ENCODE results near the gene ZNF524. TPM values are rescaled to one million over a fixed set of nuclear protein-coding genes. Genes with fewer than 3 reads are reported as not detected.
"Not testable (repeated sequence)": the region's sequence is repeated elsewhere in the genome, so short reads cannot be mapped to it uniquely, and the experiment has no call there.

Gene ZNF524, protein sequence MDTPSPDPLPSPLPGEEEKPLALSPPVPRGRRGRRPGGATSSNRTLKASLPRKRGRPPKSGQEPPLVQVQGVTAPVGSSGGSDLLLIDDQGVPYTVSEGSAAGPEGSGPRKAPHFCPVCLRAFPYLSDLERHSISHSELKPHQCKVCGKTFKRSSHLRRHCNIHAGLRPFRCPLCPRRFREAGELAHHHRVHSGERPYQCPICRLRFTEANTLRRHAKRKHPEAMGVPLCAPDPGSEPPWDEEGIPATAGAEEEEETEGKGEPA
- 10 to 100 TPM; 25.2 to 26.6 TPM for total RNA-seq

- no peaks in the 10 kb centered on the region for H3K9me3 Mint-ChIP-seq
- peak within 1 kb of the TSS; percentile 99 for H3K4me3 Mint-ChIP-seq
- POLR2A ChIA-PET = interaction anchor here (0.6 to 3.4 kb wide), 21 partner anchors 13 to 1151 kb away, joined by 3 to 49 read pairs (median 4); partner anchors contain the start of genes HSPBP1, ISOC2, LENG8 and TMEM238
- ATAC-seq (ENCODE audit: low read depth) (peak; percentile 65), DNase-seq (peak; percentile 91)
- H3K36me3 Mint-ChIP-seq = peaks cover 27% of the 10 kb centered on the region
- H3K27ac Mint-ChIP-seq = peak within 1 kb of the TSS; percentile 99
- H3K27me3 Mint-ChIP-seq = no peaks in the 10 kb centered on the region
- peaks cover 27% of the 10 kb centered on the region for H3K4me1 Mint-ChIP-seq
Observed at GRCh38 chr19:55599842-55600661, at the start of gene ZNF524. ZNF524 (plus strand) TSS chr19:55600288; CDS start chr19:55602113, 1,825 bp downstream.

DNA sequence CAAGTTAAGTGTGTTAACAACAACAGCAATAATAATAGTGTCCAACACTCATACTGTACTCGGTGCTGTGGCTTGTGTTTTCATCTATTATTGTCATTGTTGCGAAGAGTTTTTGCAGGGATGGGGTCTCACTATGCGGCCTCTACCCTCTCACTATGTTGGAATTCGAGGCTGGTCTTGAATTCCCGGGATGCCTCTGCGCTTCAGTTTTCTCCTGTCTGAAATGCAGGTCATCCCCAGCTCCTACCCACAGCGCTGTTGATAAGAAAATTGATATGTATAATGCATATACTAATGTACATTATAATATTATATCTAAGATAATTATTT is 49.8 kb upstream of the ZNF524 start:
- Mint-ChIP-seq H3K27me3 (peaks cover 17% of the 10 kb centered on the region), H3K36me3 (no peaks in the 10 kb centered on the region), H3K4me1 (peaks cover 4% of the 10 kb centered on the region), H3K27ac (no peak overlapping the region), H3K9me3 (no peaks in the 10 kb centered on the region), H3K4me3 (no peak overlapping the region)
- POLR2A ChIA-PET = interaction anchor here (0.5 kb wide), 1 partner anchor 81 kb away, joined by 5 read pairs; no protein-coding TSS in a partner anchor
- DNase-seq (no peak), ATAC-seq (ENCODE audit: low read depth) (no peak)

DNA sequence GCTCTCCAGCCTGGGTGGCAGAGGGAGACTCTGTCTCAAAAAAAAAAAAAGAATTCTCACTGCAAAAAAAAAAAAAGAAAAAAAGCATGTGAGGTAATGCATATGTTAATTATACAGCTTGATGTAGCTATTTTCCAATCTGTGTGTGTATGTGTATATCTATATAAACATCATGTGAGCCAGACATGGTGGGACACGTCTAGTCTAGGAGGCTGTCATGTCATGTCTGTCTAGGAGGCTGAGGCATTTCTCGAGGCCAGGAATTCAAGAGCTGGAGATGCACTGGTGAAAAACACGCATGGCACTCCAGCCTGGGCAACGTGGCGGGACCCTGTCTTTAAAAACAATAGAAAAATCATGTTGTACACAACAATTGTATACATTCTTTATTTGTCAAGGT is 47.9 kb upstream of the ZNF524 start:
- H3K4me3 Mint-ChIP-seq = no peak overlapping the region
- no peak overlapping the region for H3K27ac Mint-ChIP-seq
- POLR2A ChIA-PET = no interaction called here
- H3K27me3 Mint-ChIP-seq = peaks cover 17% of the 10 kb centered on the region
- no peaks in the 10 kb centered on the region for H3K36me3 Mint-ChIP-seq
- DNase-seq (no peak), ATAC-seq (ENCODE audit: low read depth) (no peak)
- peaks cover 4% of the 10 kb centered on the region for H3K4me1 Mint-ChIP-seq
- H3K9me3 Mint-ChIP-seq = no peaks in the 10 kb centered on the region

DNA sequence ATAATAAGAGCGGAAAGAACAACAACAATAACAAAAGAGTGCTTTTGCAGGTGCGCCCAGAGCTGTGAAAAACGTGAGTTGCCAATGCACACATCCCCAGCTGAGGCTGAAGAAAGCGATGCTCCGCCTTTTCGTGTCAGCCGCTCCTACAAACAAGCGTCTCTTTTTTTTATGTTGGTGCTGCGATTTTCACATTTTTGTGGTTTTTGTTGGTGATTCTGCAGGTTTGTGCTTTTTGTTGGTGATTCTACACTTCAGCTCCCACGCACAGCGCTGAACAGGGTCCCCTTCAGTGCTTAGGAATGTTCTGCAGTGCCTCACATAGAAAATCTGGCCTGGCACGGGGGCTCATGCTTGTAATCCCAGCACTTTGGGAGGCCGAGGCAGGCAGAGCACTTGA is 47.5 kb upstream of the ZNF524 start:
- H3K9me3 Mint-ChIP-seq = no peaks in the 10 kb centered on the region
- H3K27me3 Mint-ChIP-seq = peaks cover 13% of the 10 kb centered on the region
- no peak overlapping the region for H3K27ac Mint-ChIP-seq
- POLR2A ChIA-PET = no interaction called here
- H3K4me1 Mint-ChIP-seq = peaks cover 4% of the 10 kb centered on the region
- no peak overlapping the region for H3K4me3 Mint-ChIP-seq
- H3K36me3 Mint-ChIP-seq = no peaks in the 10 kb centered on the region
- DNase-seq (no peak), ATAC-seq (ENCODE audit: low read depth) (no peak)

DNA sequence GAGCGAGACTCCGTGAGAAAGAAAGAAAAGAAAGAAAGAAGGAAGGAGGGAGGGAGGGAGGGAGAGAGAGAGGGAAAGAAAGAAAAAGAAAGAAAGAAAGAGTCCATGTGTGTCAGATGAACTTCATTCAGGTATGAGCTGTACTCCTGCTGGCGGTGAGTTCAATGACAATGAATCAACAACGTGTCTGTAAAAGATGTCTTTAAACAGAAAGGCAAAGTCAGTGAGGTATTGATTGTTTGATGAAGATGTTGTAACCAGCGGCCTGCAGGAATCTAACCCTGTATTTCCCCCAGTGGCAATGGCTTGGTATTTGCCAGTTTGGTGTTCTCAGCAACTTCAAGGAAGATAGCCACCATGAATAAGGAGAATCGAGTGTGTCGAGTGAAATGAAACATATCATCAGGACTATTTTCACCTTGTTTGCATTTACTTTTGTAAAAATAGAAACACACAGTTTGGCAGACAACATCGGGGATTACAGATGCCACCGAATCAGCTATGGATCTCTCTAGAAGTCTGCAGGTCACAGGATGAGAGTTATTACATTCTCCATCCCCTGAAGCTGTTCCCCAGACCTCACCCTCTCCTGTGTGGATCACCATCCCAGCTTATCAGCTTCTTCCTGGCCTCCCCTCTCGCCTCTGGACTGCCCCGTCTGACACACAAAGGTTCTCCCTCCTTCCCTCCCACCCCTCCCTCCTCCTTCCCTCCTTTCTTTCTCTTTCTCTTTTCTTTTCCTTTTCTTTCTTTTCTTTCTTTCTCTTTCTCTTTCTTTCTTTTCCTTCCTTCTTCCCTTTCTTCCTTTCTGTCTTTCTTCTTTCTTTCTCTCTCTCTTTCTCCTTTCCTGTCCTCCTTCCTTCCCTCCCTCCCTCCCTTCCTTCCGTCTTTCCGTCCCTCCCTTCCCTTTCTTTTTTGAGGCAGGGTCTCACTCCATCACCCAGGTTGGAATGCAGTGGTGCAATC is 46.6 kb upstream of the ZNF524 start:
- ATAC-seq (ENCODE audit: low read depth) (no peak), DNase-seq (no peak)
- peaks cover 6% of the 10 kb centered on the region for H3K27me3 Mint-ChIP-seq
- no peak overlapping the region for H3K4me3 Mint-ChIP-seq
- no peaks in the 10 kb centered on the region for H3K9me3 Mint-ChIP-seq
- no peak overlapping the region for H3K27ac Mint-ChIP-seq
- peaks cover 4% of the 10 kb centered on the region for H3K4me1 Mint-ChIP-seq
- POLR2A ChIA-PET = no interaction called here
- H3K36me3 Mint-ChIP-seq = no peaks in the 10 kb centered on the region

- Mint-ChIP-seq H3K27me3 (peaks cover 6% of the 10 kb centered on the region), H3K27ac (no peak overlapping the region), H3K4me1 (peaks cover 4% of the 10 kb centered on the region), H3K4me3 (no peak overlapping the region), H3K36me3 (no peaks in the 10 kb centered on the region), H3K9me3 (no peaks in the 10 kb centered on the region)
- DNase-seq (no peak), ATAC-seq (ENCODE audit: low read depth) (no peak)
- POLR2A ChIA-PET = no interaction called here
Observed at GRCh38 chr19:55554302-55554701, 45.8 kb upstream of the ZNF524 start.

- Mint-ChIP-seq H3K9me3 (no peaks in the 10 kb centered on the region), H3K27me3 (peaks cover 6% of the 10 kb centered on the region), H3K36me3 (no peaks in the 10 kb centered on the region), H3K4me1 (peaks cover 4% of the 10 kb centered on the region), H3K4me3 (no peak overlapping the region), H3K27ac (no peak overlapping the region)
- no peak for DNase-seq
- POLR2A ChIA-PET = no interaction called here
- ATAC-seq (ENCODE audit: low read depth) = no peak
Observed at GRCh38 chr19:55554741-55555152, 45.3 kb upstream of the ZNF524 start.

DNA sequence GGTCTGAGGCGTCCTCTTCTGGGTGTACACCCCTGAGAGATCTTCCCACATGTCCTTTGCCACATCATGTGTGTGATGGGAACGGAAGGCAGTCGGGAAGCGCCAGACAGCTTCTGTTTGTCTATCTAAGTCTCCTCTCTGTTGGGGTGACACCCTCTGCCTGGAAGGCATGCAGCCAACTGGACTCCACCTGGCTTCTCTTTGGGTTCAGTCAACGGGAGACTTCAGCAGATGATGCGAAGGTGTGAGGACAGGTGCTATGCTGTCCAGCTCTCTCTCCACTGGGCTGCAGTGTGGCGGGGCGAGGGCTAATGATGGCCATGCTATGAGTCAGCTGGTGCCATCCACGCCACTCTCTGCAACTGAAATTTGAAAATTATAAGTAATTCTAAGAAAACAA is 40.4 kb upstream of the ZNF524 start:
- no peak overlapping the region for H3K4me3 Mint-ChIP-seq
- ATAC-seq (ENCODE audit: low read depth) (no peak), DNase-seq (no peak)
- POLR2A ChIA-PET = no interaction called here
- no peak overlapping the region for H3K27ac Mint-ChIP-seq
- peaks cover 3% of the 10 kb centered on the region for H3K9me3 Mint-ChIP-seq
- H3K36me3 Mint-ChIP-seq = no peaks in the 10 kb centered on the region
- peaks cover 2% of the 10 kb centered on the region for H3K27me3 Mint-ChIP-seq
- peaks cover 1% of the 10 kb centered on the region for H3K4me1 Mint-ChIP-seq

DNA sequence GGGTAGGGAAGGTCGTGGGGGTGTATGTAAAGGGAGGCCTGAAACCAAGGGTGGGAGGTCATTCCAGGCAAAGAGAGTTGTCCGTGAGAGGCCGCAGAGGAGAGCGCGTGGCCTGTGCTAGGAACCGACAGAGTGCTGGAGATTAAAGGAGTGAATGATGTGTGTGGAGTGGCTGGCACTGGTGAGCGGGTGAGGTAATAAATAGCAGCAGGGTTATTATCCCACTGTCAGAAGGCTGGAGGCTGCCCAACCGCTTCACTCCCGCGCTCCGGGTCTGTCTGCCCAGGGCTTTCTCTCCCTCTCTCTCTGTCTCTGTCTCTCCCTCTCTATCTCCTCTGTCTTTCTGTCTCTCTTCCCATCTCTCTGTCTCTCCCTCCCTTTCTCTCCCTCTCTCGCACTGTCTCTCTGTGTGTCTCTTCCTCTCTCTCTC is 36.8 kb upstream of the ZNF524 start:
- POLR2A ChIA-PET = no interaction called here
- Mint-ChIP-seq H3K4me3 (no peak overlapping the region), H3K27ac (no peak overlapping the region), H3K4me1 (no peaks in the 10 kb centered on the region), H3K36me3 (no peaks in the 10 kb centered on the region), H3K27me3 (peaks cover 5% of the 10 kb centered on the region), H3K9me3 (peaks cover 3% of the 10 kb centered on the region)
- no peak for ATAC-seq (ENCODE audit: low read depth)
- no peak for DNase-seq

DNA sequence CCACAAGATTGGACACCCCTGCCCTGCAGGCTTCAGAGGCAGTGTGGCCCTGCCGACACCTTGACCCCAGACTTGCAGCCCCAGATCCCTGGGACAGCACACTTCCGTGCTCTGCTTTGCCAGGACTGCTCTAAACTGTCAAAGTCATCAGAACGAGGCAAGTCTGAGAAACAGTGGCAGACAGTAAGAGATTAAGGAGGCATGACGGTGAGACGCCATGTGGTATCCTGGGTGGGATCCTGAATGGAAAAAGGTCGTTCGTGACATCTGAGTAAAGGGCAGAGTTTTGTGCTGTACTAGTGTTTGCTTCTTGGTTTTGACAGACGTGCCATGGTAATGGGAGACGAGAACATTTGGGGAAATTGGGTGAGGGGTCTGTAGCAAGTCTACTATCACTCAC is 33.3 kb upstream of the ZNF524 start:
- ATAC-seq (ENCODE audit: low read depth) = no peak
- POLR2A ChIA-PET = no interaction called here
- DNase-seq = no peak
- H3K36me3 Mint-ChIP-seq = no peaks in the 10 kb centered on the region
- H3K4me1 Mint-ChIP-seq = no peaks in the 10 kb centered on the region
- H3K27ac Mint-ChIP-seq = no peak overlapping the region
- peaks cover 5% of the 10 kb centered on the region for H3K27me3 Mint-ChIP-seq
- H3K9me3 Mint-ChIP-seq = no peaks in the 10 kb centered on the region
- no peak overlapping the region for H3K4me3 Mint-ChIP-seq

DNA sequence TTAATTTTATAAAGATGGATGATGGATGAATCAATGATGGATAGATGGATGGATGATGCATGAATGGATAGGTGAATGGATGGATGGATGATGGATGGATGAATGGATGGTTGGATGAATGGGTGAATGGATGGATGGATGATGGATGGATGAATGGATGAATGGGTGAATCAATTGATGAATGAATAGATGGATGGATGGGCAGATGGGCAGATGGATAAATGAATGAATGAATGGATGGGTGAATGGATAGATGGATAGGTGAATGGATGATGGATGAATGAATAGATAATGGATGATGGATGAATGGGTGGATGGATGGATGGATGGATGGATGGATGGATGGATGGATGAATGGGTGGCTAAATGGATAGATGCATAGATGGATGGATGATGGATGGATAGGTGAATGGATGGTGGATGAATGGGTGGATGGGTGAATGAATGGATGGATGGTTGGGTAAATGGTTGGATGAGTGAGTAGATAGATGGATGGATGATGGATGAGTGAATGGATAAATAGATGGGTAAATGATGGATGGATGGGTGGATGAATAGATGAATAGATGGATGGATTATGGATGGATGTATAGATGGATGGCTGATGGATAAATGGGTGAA is 32.3 kb upstream of the ZNF524 start:
- ATAC-seq (ENCODE audit: low read depth) = no peak
- no peak overlapping the region for H3K4me3 Mint-ChIP-seq
- POLR2A ChIA-PET = no interaction called here

GRCh38 chr19:55569477-55569876 is 30.6 kb upstream of the ZNF524 start:
- H3K4me3 Mint-ChIP-seq; POLR2A ChIA-PET; H3K4me1 Mint-ChIP-seq; H3K27me3 Mint-ChIP-seq; H3K36me3 Mint-ChIP-seq; H3K27ac Mint-ChIP-seq; H3K9me3 Mint-ChIP-seq; ATAC-seq (ENCODE audit: low read depth); DNase-seq: not testable (repeated sequence)

More for the DNA sequence above, 32.3 kb upstream of the ZNF524 start:
- Mint-ChIP-seq H3K27me3 (peaks cover 5% of the 10 kb centered on the region), H3K4me1 (no peaks in the 10 kb centered on the region), H3K27ac (no peak overlapping the region), H3K9me3 (no peaks in the 10 kb centered on the region), H3K36me3 (no peaks in the 10 kb centered on the region)
- DNase-seq = no peak

- H3K9me3 Mint-ChIP-seq; H3K4me3 Mint-ChIP-seq; H3K27ac Mint-ChIP-seq; H3K4me1 Mint-ChIP-seq; H3K27me3 Mint-ChIP-seq; POLR2A ChIA-PET; DNase-seq; ATAC-seq (ENCODE audit: low read depth): not testable (repeated sequence)
- peaks cover 11% of the 10 kb centered on the region for H3K36me3 Mint-ChIP-seq
Observed at GRCh38 chr19:55573929-55574328, 26.2 kb upstream of the ZNF524 start.

All from activated naive CD8-positive, alpha-beta T cell treated with anti-CD3 and anti-CD28 coated beads, Interleukin-2, amount 10 ng/mL, durations not matched to agents 7 days and 5 days (primary cell).